Activated T-helper 9 cell treated with anti-CD3 and anti-CD28 coated beads, Interleukin-2, amount 50 U/mL, for 16 hours (primary cell): ENCODE measurements around the gene INTS6L.

Source experiments
- DNase-seq: peaks from one replicate; pipeline ENCODE4 v3.0.0-alpha.2; 2020; ENCODE audit warnings: low read depth

The INTS6L gene

GRCh38 chrX:135520553-135521404 lies at the start of gene INTS6L:
TSS of gene INTS6L (plus strand) at chrX:135520660. CDS start at chrX:135520993, 333 bp downstream.
- DNase-seq = peak; percentile 74

GRCh38 chrX:135476378-135476777 lies 44.1 kb upstream of the INTS6L start:
- DNase-seq = no peak

- DNase-seq = peak; percentile 7
These were observed 42.9 kb upstream of the INTS6L start for GRCh38 chrX:135477576-135477975.

- DNase-seq = no peak
These were observed 40.4 kb upstream of the INTS6L start for GRCh38 chrX:135480076-135480475.

- no peak for DNase-seq
These were observed 38.7 kb upstream of the INTS6L start for GRCh38 chrX:135481696-135482179.

- DNase-seq = no peak
These were observed 35.7 kb upstream of the INTS6L start for GRCh38 chrX:135484641-135485289.

GRCh38 chrX:135489542-135489941 lies 30.9 kb upstream of the INTS6L start:
- DNase-seq = no peak

- DNase-seq = no peak
These were observed 29.4 kb upstream of the INTS6L start for GRCh38 chrX:135490979-135491514.

GRCh38 chrX:135494453-135494852 lies 26.0 kb upstream of the INTS6L start:
- no peak for DNase-seq

- DNase-seq = no peak
These were observed 22.7 kb upstream of the INTS6L start for GRCh38 chrX:135497736-135498135.

- DNase-seq = no peak
These were observed 22.2 kb upstream of the INTS6L start for GRCh38 chrX:135498236-135498635.

GRCh38 chrX:135505351-135505750 lies 15.1 kb upstream of the INTS6L start:
- DNase-seq = no peak

- DNase-seq = no peak
These were observed 10.6 kb upstream of the INTS6L start for GRCh38 chrX:135509885-135510284.

- no peak for DNase-seq
These were observed 7.8 kb upstream of the INTS6L start for GRCh38 chrX:135512508-135513129.

GRCh38 chrX:135513130-135513515 lies 7.3 kb upstream of the INTS6L start:
- no peak for DNase-seq

- DNase-seq = no peak
These were observed 4.1 kb upstream of the INTS6L start for GRCh38 chrX:135516376-135516775.

GRCh38 chrX:135518161-135518560 lies 2.3 kb upstream of the INTS6L start:
- no peak for DNase-seq

- no peak for DNase-seq
These were observed 373 bp upstream of the INTS6L start for GRCh38 chrX:135520022-135520552.

GRCh38 chrX:135521405-135522131 lies 1.1 kb downstream of the INTS6L start:
- DNase-seq = peak; percentile 70

GRCh38 chrX:135522132-135522530 lies 1.7 kb downstream of the INTS6L start:
- no peak for DNase-seq

- DNase-seq = no peak
These were observed 2.6 kb downstream of the INTS6L start for GRCh38 chrX:135522878-135523693.
